DMS153 treated with DMSO at 0.1 percent for 48 hours (cell line): ENCODE measurements around the gene RFX6.

Source experiments
- DNase-seq: peaks from one replicate; lab custom pipeline; 2025; ENCODE audit not compliant: unreplicated experiment; lab: John Stamatoyannopoulos, UW

Gene RFX6

DNA sequence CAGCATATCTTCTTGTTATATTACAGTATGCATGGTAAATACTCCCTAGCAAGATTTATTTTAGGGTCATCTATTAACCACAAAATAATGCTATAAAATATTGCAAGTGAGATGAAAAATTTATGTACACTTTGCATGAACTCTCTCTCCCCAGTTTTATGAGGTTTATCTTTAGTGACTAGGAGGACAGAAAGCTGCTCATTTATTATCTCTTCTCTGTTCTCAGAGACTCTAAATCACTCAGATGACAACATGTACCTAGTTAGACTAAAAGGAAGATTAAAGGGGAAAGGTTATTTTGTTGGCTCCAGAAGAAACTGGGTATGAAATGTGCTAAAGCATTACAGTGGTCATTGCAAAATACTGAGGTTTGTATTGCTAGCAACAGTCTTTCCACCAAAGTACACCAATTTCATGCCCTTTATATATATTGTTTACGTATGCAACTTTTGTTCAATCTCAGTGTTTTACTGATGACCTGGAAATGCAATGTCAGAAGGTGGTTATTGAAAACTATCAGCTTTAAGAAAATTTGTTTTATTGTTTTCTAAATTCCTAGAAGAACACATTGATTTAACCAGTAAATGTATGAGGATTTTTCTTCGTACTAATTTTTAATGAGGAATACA, 11.8 kb downstream of the RFX6 start:
- DNase-seq, result no peak

DNA sequence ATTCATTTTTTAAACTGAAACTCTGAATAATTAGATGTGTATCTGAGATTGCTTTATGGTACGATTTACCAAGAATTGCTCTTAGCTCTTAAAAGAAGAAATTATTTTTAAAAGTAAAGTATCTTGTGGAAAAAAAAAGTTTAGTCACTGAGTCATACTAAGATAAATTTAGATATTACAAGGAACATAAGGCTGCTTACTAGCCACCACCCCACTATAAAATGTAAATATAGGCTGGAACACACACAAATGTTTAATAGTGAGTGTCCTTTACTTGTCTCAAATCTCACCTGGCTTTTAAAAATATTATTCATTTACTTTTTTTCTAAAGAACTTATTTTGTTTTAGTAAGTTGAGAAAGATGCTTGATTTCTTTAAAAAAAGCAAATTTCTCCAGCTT, 17.6 kb downstream of the RFX6 start:
- DNase-seq, result no peak

GRCh38 chr6:116895935-116896334, 18.9 kb downstream of the RFX6 start:
- DNase-seq, result no peak

- no peak for DNase-seq
Measured at GRCh38 chr6:116902634-116903033, 25.6 kb downstream of the RFX6 start.

DNA sequence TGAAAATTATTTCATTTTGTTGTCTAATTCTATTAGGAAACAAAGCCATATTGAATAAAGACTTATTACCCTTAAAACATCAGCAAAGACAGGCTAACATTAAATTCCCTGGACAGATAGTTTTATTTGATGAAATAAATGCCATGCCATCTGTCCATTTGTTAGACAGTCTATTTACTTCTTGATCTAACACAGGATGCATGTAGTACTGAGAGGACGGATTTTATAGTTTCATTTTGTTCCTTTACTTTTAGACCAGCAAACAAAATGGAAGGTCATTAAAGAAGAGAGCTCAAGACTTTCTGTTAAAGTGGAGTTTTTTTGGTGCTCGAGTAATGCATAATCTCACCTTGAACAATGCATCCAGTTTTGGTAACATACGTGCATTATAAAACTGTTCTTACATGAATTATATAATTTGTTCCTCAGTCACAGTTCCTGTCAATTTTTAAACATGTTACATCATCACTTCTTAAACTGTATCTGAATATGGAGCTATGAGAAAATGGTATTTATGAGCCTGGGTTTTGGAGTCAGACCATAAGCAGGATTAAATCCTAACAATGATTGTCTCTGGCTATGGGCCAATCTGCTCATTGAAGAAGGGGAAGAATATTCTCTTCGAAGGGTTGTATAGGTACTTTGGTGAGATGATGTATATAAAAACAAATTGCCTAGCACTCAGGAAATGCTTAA, 46.0 kb downstream of the RFX6 start:
- no peak for DNase-seq

DNA sequence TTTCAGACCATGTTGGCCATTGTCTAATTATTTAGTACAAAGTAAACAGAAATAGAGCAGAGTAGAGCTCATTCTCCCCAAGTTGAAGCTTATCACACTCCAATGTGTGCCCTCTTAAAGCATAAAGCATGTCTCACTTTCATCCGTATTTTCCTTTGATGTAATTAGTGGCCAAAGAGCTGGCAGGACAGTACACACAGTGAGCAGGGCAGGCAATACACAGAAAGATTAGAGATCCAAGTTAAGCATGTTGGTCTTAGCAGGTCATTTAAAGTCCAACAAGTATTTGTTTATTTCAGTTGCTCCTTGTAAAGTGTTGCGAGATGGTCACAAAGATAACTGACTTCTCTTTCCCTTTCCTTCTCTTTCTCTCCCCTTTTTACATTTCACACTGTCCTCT, 47.2 kb downstream of the RFX6 start:
- no peak for DNase-seq

DNA sequence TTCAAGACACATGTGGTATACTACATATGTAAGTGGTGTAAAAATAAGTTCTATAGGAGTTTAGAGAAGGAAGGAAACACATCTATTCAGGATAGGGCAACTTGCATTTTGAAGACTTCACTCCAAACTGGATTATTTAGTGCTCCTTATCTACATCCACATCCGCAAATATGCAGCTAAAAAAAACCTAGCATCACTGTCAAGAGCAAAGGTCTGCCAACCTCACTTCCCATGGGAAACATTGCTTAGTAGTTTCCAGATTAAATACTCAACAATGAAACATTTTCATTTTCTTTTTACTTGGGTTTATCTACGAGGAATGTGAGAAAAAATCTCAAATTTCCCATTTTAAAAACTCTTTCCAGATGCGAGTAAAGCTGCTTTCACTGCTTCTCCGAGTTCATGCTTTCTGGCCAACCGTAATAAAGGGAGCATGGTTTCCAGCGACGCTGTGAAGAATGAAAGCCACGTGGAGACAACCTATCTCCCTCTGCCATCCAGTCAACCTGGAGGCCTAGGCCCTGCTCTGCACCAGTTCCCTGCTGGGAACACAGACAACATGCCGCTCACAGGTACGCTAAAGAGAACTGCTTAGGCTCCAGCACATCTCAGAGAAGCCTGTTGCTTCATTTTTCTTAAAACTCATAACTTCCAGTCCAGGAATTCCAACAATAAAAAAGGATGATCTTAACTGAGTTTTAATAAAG, 48.2 kb downstream of the RFX6 start:
- DNase-seq, result no peak

GRCh38 chr6:116928677-116929076, 51.6 kb downstream of the RFX6 start:
- DNase-seq, result no peak

- no peak for DNase-seq
Measured at GRCh38 chr6:116929825-116930224, 52.8 kb downstream of the RFX6 start.

GRCh38 chr6:116931456-116931855, 54.4 kb downstream of the RFX6 start:
- DNase-seq, result no peak

- DNase-seq, result no peak
Measured at GRCh38 chr6:116932496-116932895, 55.5 kb downstream of the RFX6 start.

DNA sequence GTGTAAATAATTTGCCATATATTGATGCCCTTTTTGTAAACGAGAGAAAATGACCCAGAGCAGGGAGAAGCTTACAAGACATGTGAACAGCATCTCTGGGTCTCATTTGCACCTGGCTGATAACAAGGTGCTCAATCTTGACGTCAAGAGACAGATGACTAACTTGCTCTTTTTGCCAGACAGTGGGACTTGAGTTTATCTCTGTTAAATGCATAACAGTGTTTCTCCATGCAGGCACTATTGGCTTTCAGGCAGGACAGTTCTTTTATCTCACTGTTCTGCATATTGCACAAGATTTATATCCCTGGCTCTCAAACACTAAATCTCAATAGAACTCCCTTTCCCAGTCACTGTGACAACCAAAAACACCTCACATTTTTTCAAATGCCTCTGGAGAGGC, 56.4 kb downstream of the RFX6 start:
- DNase-seq, result no peak

DNA sequence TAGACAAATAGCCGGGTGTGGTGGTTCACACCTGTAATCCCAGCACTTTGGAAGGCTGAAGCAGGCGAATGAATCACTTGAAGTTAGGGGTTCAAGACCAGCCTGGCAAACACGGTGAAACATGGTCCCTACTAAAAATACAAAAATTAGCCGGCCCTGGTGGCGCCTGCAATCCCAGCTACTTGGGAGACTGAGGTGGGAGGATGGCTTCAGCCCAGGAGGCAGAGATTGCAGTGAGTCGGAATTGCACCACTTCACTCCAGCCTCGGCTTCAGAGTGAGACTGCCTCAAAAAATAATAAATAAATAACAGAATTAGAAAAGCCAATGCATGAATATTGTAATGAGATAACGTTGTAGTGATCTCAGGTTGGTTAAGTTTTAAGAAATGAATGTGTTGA, 61.3 kb downstream of the RFX6 start:
- DNase-seq, result no peak

DNA sequence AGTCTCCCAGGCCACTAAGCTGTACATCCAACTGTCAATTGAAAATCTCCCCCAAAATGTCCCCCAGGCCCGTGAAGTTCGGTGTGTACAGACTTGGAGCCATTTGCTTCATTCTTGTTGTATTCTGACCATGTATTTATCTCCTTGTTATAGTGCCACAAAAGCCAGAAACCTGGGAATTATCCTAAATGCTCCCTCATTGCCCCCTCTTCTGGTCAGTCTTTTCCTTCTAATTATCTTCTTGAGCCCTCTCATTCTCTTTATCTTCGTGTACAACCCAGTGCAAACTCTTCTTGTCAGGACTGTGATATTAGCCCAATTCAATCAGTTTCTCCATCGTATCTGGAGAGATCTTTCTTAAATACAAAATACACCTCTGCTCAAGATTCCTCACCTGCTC, 64.7 kb downstream of the RFX6 start:
- DNase-seq, result no peak

GRCh38 chr6:116945809-116946208, 68.8 kb downstream of the RFX6 start:
- no peak for DNase-seq

GRCh38 chr6:116948533-116949304, 71.7 kb downstream of the RFX6 start:
- DNase-seq, result no peak

DNA sequence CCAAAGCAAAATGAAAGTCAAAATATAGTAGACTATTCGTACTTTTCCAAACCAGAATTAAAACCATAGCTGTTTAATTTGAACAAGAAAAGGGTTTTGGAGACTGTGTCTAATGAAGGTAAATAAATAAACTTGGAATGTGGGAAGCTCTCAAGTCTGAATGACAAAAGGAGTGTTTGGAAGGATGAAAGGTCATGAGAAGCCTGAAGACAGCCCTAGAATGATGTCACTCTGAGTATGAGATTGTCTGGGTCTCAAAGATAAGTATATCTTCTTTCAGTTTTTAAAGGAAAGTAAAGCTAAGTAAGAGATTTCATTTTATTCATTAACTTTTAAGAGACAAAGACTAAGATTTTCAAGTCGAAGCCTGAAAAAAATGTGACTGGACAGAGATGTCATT, 72.9 kb downstream of the RFX6 start:
- no peak for DNase-seq

- no peak for DNase-seq
Measured at GRCh38 chr6:116954335-116954734, 77.3 kb downstream of the RFX6 start.

GRCh38 chr6:116954938-116955337, 77.9 kb downstream of the RFX6 start:
- DNase-seq, result no peak

GRCh38 chr6:116955773-116956172, 78.7 kb downstream of the RFX6 start:
- DNase-seq, result no peak

DNA sequence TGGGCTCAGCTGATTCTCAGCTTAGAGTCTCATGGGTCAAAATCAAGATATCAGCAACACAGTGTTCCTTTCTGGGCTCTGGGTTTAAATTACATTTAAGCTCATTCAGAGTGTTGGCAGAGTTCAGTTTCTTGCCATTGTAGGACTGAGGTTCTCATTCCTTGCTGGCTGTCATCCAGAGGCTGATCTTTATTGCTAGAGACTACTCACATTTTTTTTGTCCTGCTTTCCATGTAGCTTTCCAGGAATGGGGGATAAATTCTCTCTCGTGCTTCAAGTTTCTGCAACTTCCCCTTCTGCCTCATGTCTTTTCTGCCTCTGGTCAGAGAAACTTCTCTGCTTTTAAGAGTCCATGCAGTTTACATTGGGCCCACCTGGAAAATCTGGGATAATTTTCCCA, 86.9 kb downstream of the RFX6 start:
- DNase-seq, result no peak
